ENCODE data around the gene HOXA7.

DNA sequence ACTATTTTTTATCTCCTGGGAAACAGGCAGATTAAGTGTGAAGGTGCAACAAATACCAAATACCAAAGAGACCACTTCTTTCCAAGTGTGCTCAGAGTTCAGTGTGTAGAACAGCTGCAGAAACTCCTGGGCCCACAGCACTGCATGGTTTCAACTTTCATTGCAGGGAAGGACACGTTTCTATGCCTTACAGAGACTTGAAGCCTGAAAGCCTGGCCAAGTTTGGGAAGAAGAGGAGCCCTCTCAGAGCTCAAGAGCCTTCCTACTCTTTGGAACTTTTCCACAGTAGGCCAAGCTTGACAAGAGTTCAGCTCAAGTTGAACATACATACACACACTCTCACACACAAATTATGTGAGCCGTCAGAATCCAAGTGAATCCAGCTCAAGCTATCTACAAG is 28.4 kb downstream of the HOXA7 start:
- TF ChIP-seq EZH2phosphoT487 (IDR thresholded peaks at IDR 0.05; ENCODE audit: insufficient read depth, low read depth): no peak
- TF ChIP-seq EZH2 (IDR thresholded peaks at IDR 0.05; ENCODE audit: insufficient read depth, poor library complexity, severe bottlenecking): no peak
